Mucosa of rectum (tissue), 2 donors: ENCODE data around the gene VAC14.

Source experiments
- H3K27ac ChIP-seq, 2 donors: one replicate each; pipeline ENCODE4 v1.7.0; 2013; ENCODE audit warnings: inconsistent platforms in 2 of 2, low read depth in 2 of 2, low read length in 2 of 2
- H3K27me3 ChIP-seq, 2 donors: one replicate each; pipeline ENCODE4 v1.7.0; 2013; ENCODE audit warnings: low read length in 2 of 2; ENCODE audit not compliant: control insufficient read depth in 2 of 2, insufficient read depth in 2 of 2
- H3K36me3 ChIP-seq, 2 donors: one replicate each; pipeline ENCODE4 v1.7.0; 2013; ENCODE audit warnings: low read length in 2 of 2; ENCODE audit not compliant: control insufficient read depth in 2 of 2, insufficient read depth in 2 of 2
- H3K4me1 ChIP-seq, 2 donors: one replicate each; pipeline ENCODE4 v1.7.0; 2013; ENCODE audit warnings: low read length in 2 of 2, mild to moderate bottlenecking in 1 of 2; ENCODE audit not compliant: control insufficient read depth in 2 of 2, insufficient read depth in 2 of 2
- H3K4me3 ChIP-seq, 2 donors: one replicate each; pipeline ENCODE4 v1.7.0; 2013; ENCODE audit warnings: low read length in 2 of 2
- H3K9ac ChIP-seq, 2 donors: one replicate each; pipeline ENCODE4 v1.7.0; 2013; ENCODE audit warnings: low read length in 2 of 2, low read depth in 1 of 2, mild to moderate bottlenecking in 1 of 2
- H3K9me3 ChIP-seq, 2 donors: one replicate each; pipeline ENCODE4 v1.7.0; 2013; ENCODE audit warnings: low read length in 2 of 2; ENCODE audit not compliant: control insufficient read depth in 2 of 2
- donor health status: healthy.
- donor health status: Normal muscosa, but diverticular disease.

VAC14 gene

DNA sequence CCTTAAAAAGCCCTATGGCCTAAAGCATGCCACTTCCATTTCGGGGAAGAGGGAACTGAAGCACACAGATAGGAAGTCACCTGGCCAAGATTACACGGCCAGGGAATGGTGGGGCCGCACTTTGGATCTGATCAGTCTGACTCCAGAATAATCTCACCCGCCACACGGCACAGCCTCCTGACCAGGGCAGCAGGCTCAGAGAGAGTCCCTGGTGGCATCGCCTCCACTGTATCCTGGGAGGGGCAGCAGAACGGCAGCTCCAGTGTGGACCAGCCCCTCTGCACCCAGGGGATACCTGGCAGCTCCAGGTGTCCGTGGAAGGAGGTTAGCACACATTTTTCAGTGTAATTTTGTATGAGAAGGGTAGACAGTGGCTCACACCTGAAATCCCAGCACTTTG, 35.5 kb downstream of the VAC14 start:
- H3K9me3 ChIP-seq: no peaks in the 10 kb centered on the region
- peaks cover 2 to 9% of the 10 kb centered on the region in 2 donors for H3K4me1 ChIP-seq
- H3K36me3 ChIP-seq: peaks cover 2 to 35% of the 10 kb centered on the region in 2 donors
- no peak overlapping the region for H3K4me3 ChIP-seq
- no peaks in the 10 kb centered on the region for H3K27me3 ChIP-seq
- no peak overlapping the region for H3K27ac ChIP-seq
- no peak overlapping the region for H3K9ac ChIP-seq

- Histone ChIP-seq H3K27ac (no peak overlapping the region), H3K36me3 (peaks cover 6 to 36% of the 10 kb centered on the region in 2 donors), H3K9ac (no peak overlapping the region), H3K4me3 (no peak overlapping the region), H3K9me3 (no peaks in the 10 kb centered on the region), H3K4me1 (peaks cover 2 to 13% of the 10 kb centered on the region in 2 donors), H3K27me3 (no peaks in the 10 kb centered on the region)
Measured at GRCh38 chr16:70764632-70765031, 36.3 kb downstream of the VAC14 start.

- H3K9ac ChIP-seq: no peak overlapping the region
- H3K27ac ChIP-seq: peak overlapping the region; percentile 58 to 66
Measured at GRCh38 chr16:70760221-70760620, 40.7 kb downstream of the VAC14 start.

GRCh38 chr16:70759666-70760065, 41.3 kb downstream of the VAC14 start:
- H3K9ac ChIP-seq: no peak overlapping the region
- H3K27me3 ChIP-seq: no peaks in the 10 kb centered on the region
- H3K4me3 ChIP-seq: no peak overlapping the region
- H3K36me3 ChIP-seq: peaks cover 10 to 44% of the 10 kb centered on the region in 2 donors
- H3K4me1 ChIP-seq: peaks cover 2 to 13% of the 10 kb centered on the region in 2 donors
- no peaks in the 10 kb centered on the region for H3K9me3 ChIP-seq
- no peak overlapping the region for H3K27ac ChIP-seq

More at GRCh38 chr16:70760221-70760620, 40.7 kb downstream of the VAC14 start:
- Histone ChIP-seq H3K4me3 (no peak overlapping the region), H3K9me3 (no peaks in the 10 kb centered on the region), H3K4me1 (peaks cover 2 to 13% of the 10 kb centered on the region in 2 donors), H3K36me3 (peaks cover 12 to 49% of the 10 kb centered on the region in 2 donors), H3K27me3 (no peaks in the 10 kb centered on the region)

GRCh38 chr16:70758786-70759185, 42.2 kb downstream of the VAC14 start:
- Histone ChIP-seq H3K9me3 (no peaks in the 10 kb centered on the region), H3K4me1 (peaks cover 2 to 13% of the 10 kb centered on the region in 2 donors), H3K27me3 (no peaks in the 10 kb centered on the region), H3K4me3 (no peak overlapping the region), H3K9ac (no peak overlapping the region), H3K36me3 (peaks cover 10 to 42% of the 10 kb centered on the region in 2 donors), H3K27ac (no peak overlapping the region)

DNA sequence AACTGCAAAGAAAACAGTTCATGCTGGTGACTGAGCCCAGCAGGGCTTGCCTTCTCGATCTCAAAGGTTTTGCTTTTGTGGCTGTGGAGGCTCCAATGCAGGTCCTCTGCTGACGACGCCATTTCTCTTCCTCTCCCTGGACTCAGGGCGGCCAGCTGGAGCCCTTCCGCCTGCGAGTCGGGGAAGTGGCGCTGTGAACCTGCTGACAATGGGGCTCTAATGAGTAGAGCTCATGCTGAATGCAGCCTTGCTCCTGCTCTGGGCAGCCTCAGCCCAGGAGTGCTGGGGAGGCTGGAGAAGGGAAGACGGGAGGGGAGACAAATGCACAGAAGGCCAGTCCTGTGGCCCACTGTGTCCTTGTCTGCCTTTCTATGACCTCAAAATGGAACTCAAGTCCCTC, 43.8 kb downstream of the VAC14 start:
- no peak overlapping the region for H3K27ac ChIP-seq
- peaks cover 2 to 15% of the 10 kb centered on the region in 2 donors for H3K4me1 ChIP-seq
- no peak overlapping the region for H3K4me3 ChIP-seq
- H3K27me3 ChIP-seq: no peaks in the 10 kb centered on the region
- H3K9ac ChIP-seq: no peak overlapping the region
- H3K9me3 ChIP-seq: no peaks in the 10 kb centered on the region
- H3K36me3 ChIP-seq: peaks cover 10 to 33% of the 10 kb centered on the region in 2 donors

- H3K9ac ChIP-seq: no peak overlapping the region
- H3K27me3 ChIP-seq: no peaks in the 10 kb centered on the region
- H3K4me1 ChIP-seq: peaks cover 7 to 22% of the 10 kb centered on the region in 2 donors
- no peak overlapping the region for H3K27ac ChIP-seq
- no peaks in the 10 kb centered on the region for H3K9me3 ChIP-seq
- H3K36me3 ChIP-seq: peaks cover 10 to 28% of the 10 kb centered on the region in 2 donors
- no peak overlapping the region for H3K4me3 ChIP-seq
Measured at GRCh38 chr16:70756071-70756470, 44.9 kb downstream of the VAC14 start.

GRCh38 chr16:70754851-70755600, 45.9 kb downstream of the VAC14 start:
- Histone ChIP-seq H3K27ac (no peak overlapping the region), H3K4me1 (peaks cover 14 to 19% of the 10 kb centered on the region in 2 donors)

DNA sequence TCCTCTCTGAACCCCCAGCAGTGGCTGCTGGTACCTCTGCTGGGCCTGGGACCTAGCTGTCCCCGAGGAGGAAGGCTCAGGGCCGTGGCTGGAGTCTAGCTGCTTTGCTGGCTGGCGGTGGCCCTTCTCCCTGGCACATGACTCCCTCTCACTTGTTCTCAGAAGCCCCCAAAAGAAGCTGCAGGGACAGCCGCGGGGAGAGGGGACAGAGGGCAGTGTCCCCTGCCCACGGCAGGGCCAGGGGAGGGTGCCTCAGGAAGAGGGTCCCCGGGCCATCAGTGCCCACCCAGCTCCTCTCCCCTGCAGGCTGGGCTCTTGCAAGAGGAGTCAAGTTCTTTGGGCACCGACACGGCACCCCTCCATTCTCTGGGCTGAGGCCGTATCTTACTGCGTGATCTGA, 46.6 kb downstream of the VAC14 start:
- Histone ChIP-seq H3K9ac (no peak overlapping the region), H3K36me3 (peaks cover 5 to 22% of the 10 kb centered on the region in 2 donors)

More at GRCh38 chr16:70754851-70755600, 45.9 kb downstream of the VAC14 start:
- Histone ChIP-seq H3K4me3 (no peak overlapping the region), H3K9ac (no peak overlapping the region), H3K27me3 (no peaks in the 10 kb centered on the region), H3K9me3 (no peaks in the 10 kb centered on the region), H3K36me3 (peaks cover 10 to 27% of the 10 kb centered on the region in 2 donors)

GRCh38 chr16:70753694-70754325, 47.1 kb downstream of the VAC14 start:
- peaks cover 3 to 19% of the 10 kb centered on the region in 2 donors for H3K36me3 ChIP-seq
- no peak overlapping the region for H3K9ac ChIP-seq
- H3K9me3 ChIP-seq: no peaks in the 10 kb centered on the region
- peaks cover 25 to 31% of the 10 kb centered on the region in 2 donors for H3K4me1 ChIP-seq
- H3K4me3 ChIP-seq: no peak overlapping the region
- no peaks in the 10 kb centered on the region for H3K27me3 ChIP-seq
- no peak overlapping the region for H3K27ac ChIP-seq

More for the DNA sequence above, 46.6 kb downstream of the VAC14 start:
- Histone ChIP-seq H3K27ac (no peak overlapping the region), H3K4me3 (no peak overlapping the region), H3K27me3 (no peaks in the 10 kb centered on the region), H3K4me1 (peaks cover 19 to 26% of the 10 kb centered on the region in 2 donors), H3K9me3 (no peaks in the 10 kb centered on the region)
